MM.1S (cell line): ENCODE results near the gene EIF4EBP3.

Experiments used
- DNase-seq: peaks from one replicate; pipeline ENCODE4 v3.0.0-alpha.2; 2015
- H2AFZ ChIP-seq: fragments of 300-600 bp; sonication (generic); 2 replicates; pipeline ENCODE4 v1.6.0; 2016; ENCODE audit warnings: antibody characterized with exemption, low read length
- H3F3A ChIP-seq: fragments of 300-600 bp; sonication (generic); 2 replicates; pipeline ENCODE4 v1.6.1; 2016; ENCODE audit warnings: mild to moderate bottlenecking, antibody characterized with exemption, low read length, moderate library complexity, mixed read lengths; ENCODE audit not compliant: insufficient read depth
- H3K27ac ChIP-seq: fragments of 300-600 bp; sonication (generic); 2 replicates; pipeline ENCODE4 v1.5.1; 2016; ENCODE audit warnings: mild to moderate bottlenecking, low read length
- H3K27me3 ChIP-seq: fragments of 300-600 bp; sonication (generic); replicated peaks from 2 replicates; pipeline ENCODE4 v1.6.0; 2016; ENCODE audit warnings: low read length; ENCODE audit not compliant: insufficient read depth
- H3K36me3 ChIP-seq: fragments of 300-600 bp; sonication (generic); replicated peaks from 2 replicates; pipeline ENCODE4 v1.6.1; 2016; ENCODE audit warnings: mild to moderate bottlenecking, low read length, mixed read lengths; ENCODE audit not compliant: insufficient read depth
- H3K4me1 ChIP-seq: fragments of 300-600 bp; sonication (generic); 2 replicates; pipeline ENCODE4 v1.6.1; 2016; ENCODE audit warnings: low read length, mixed read lengths
- H3K4me2 ChIP-seq: fragments of 300-600 bp; sonication (generic); 2 replicates; pipeline ENCODE4 v1.6.0; 2016; ENCODE audit warnings: low read depth, low read length
- H3K4me3 ChIP-seq: fragments of 300-600 bp; sonication (generic); 2 replicates; pipeline ENCODE4 v1.5.1; 2016; ENCODE audit warnings: low read length, mixed read lengths
- H3K79me2 ChIP-seq: fragments of 300-600 bp; sonication (generic); 2 replicates; pipeline ENCODE4 v1.6.1; 2016; ENCODE audit warnings: mixed run types, low read length, mixed read lengths
- H3K9ac ChIP-seq: fragments of 300-600 bp; sonication (generic); 2 replicates; pipeline ENCODE4 v1.6.1; 2016; ENCODE audit warnings: low read length, mixed read lengths
- H3K9me2 ChIP-seq: fragments of 300-600 bp; sonication (generic); replicated peaks from 2 replicates; pipeline ENCODE4 v1.6.1; 2016; ENCODE audit warnings: mild to moderate bottlenecking, low read length, mixed read lengths; ENCODE audit not compliant: insufficient read depth
- H3K9me3 ChIP-seq: fragments of 300-600 bp; sonication (generic); replicated peaks from 2 replicates; pipeline ENCODE4 v1.6.1; 2016; ENCODE audit warnings: mild to moderate bottlenecking, low read length, mixed read lengths; ENCODE audit not compliant: insufficient read depth
- H4K20me1 ChIP-seq: fragments of 300-600 bp; sonication (generic); 2 replicates; pipeline ENCODE4 v1.6.1; 2016; ENCODE audit warnings: mild to moderate bottlenecking, low read length, moderate library complexity, mixed read lengths; ENCODE audit not compliant: insufficient read depth
- EZH2 ChIP-seq: fragments of 300-600 bp; sonication (generic); optimal IDR thresholded peaks from 2 replicates; pipeline ENCODE3; 2017; ENCODE audit warnings: low read depth, mild to moderate bottlenecking, antibody characterized with exemption, low read length, mixed read lengths
- EZH2phosphoT487 ChIP-seq: fragments of 300-600 bp; sonication (generic); IDR thresholded peaks from 2 replicates; pipeline ENCODE4 v1.6.1; 2018; ENCODE audit warnings: antibody characterized with exemption, low read length
- TF ChIP-seq, protein P1 (sequence below): fragments of 300-600 bp; sonication (generic); IDR thresholded peaks from 2 replicates; pipeline ENCODE4 v1.5.1; 2016; ENCODE audit warnings: antibody characterized with exemption, low read length, mixed read lengths

Gene EIF4EBP3

DNA sequence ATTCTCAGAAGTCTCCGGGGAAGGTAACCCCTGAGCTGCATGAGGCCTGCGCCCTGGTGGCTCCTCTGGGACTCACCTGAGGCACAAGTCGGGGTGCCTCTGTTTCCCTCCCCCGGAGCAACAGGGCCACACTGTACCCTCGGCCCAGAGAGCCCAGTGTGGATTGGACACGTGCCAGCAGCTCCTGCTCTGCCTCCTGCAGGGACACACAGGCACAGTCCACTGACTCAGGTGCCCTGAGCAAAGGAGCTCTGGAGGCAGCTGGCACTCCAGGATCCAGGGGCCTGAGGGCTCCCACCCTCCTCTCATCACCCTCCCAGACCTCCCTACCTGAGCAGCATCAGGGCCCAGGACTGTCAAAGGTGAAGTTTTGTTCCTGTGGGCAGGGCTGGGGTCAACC, 46.7 kb downstream of the EIF4EBP3 start:
- no peaks in the 10 kb centered on the region for H3K36me3 ChIP-seq
- no peaks in the 10 kb centered on the region for H3K79me2 ChIP-seq
- DNase-seq: no peak
- TF ChIP-seq EZH2phosphoT487 (no peak), EZH2 (no peak)
- TF ChIP-seq, protein P1, sequence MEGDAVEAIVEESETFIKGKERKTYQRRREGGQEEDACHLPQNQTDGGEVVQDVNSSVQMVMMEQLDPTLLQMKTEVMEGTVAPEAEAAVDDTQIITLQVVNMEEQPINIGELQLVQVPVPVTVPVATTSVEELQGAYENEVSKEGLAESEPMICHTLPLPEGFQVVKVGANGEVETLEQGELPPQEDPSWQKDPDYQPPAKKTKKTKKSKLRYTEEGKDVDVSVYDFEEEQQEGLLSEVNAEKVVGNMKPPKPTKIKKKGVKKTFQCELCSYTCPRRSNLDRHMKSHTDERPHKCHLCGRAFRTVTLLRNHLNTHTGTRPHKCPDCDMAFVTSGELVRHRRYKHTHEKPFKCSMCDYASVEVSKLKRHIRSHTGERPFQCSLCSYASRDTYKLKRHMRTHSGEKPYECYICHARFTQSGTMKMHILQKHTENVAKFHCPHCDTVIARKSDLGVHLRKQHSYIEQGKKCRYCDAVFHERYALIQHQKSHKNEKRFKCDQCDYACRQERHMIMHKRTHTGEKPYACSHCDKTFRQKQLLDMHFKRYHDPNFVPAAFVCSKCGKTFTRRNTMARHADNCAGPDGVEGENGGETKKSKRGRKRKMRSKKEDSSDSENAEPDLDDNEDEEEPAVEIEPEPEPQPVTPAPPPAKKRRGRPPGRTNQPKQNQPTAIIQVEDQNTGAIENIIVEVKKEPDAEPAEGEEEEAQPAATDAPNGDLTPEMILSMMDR: no peak
- no peak overlapping the region for H3K9ac ChIP-seq
- H4K20me1 ChIP-seq: no peaks in the 10 kb centered on the region
- H3K4me2 ChIP-seq: no peak overlapping the region
- H3K27ac ChIP-seq: no peak overlapping the region
- no peaks in the 10 kb centered on the region for H3K9me3 ChIP-seq
- H3K4me1 ChIP-seq: peaks cover 10% of the 10 kb centered on the region
- H2AFZ ChIP-seq: no peak overlapping the region
- H3K9me2 ChIP-seq: no peaks in the 10 kb centered on the region
- no peak overlapping the region for H3K4me3 ChIP-seq
- no peaks in the 10 kb centered on the region for H3K27me3 ChIP-seq
- H3F3A ChIP-seq: no peaks in the 10 kb centered on the region

DNA sequence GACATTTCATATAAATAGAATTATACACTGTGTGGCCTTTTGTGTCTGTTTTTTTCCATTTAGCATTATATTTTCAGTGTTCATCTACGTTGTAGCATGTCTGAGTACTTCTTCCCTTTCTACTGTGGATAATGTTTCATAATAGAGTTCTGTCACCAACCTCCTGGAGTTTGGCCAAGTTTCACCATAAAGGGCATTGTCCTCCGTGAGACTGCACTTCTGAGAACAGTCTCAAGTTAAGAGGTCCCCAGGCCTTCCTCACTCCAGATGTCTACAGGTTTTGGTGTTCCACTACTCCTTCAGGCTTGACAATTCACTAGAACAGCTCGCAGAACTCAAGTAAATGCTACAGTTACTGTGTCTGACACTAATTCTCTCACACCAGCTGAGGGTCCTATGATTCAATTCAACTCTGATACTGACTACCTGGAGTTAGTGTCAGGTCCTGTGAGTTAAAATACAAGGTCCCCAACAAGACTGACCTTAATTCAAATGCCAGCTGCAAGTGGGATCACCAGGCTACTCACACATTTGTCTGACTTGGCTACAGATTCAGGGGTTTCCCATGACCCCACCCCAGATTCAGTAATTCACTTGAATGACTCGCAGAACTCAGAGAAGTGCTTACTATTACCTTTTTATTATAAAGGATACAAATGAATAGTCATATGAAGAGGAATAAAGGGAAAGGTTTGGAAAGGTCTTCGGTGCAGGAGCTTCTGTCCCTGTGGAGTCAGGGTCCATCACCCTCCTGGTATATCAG, 48.3 kb downstream of the EIF4EBP3 start:
- TF ChIP-seq EZH2: no peak
- TF ChIP-seq EZH2phosphoT487: no peak
- TF ChIP-seq, protein P1: no peak
- Histone ChIP-seq H3K4me3 (no peak overlapping the region), H3K4me1 (no peaks in the 10 kb centered on the region), H3F3A (no peaks in the 10 kb centered on the region), H3K9me2 (no peaks in the 10 kb centered on the region), H3K79me2 (no peaks in the 10 kb centered on the region), H2AFZ (no peak overlapping the region), H3K27me3 (no peaks in the 10 kb centered on the region), H4K20me1 (no peaks in the 10 kb centered on the region), H3K9ac (no peak overlapping the region), H3K36me3 (no peaks in the 10 kb centered on the region), H3K27ac (no peak overlapping the region), H3K9me3 (no peaks in the 10 kb centered on the region), H3K4me2 (no peak overlapping the region)
- no peak for DNase-seq

DNA sequence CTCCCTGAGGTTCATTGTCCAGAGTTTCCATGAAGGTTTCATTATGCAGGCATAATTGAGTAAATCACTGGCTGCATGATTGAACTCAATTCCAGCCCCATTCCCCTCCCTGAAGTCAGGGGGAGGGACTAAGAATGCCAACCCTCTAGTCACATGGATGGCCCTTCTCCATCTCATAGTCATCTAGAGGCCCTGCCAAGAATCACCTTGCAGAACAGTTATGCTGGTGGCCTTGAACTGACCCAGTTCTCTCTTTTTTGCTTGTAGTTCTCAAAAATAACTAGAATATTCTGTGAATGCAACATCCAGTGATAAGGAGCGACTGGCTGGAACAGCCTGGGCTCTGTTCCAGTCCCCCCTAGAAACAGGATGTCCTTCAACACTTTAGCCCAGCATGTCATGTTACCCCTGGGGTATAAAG, 48.9 kb downstream of the EIF4EBP3 start:
- Histone ChIP-seq H3K4me1 (no peaks in the 10 kb centered on the region), H3K9ac (no peak overlapping the region), H2AFZ (no peak overlapping the region), H4K20me1 (no peaks in the 10 kb centered on the region), H3K27ac (no peak overlapping the region), H3K9me2 (no peaks in the 10 kb centered on the region), H3K79me2 (no peaks in the 10 kb centered on the region), H3K4me3 (no peak overlapping the region), H3K27me3 (no peaks in the 10 kb centered on the region), H3K9me3 (no peaks in the 10 kb centered on the region), H3K36me3 (no peaks in the 10 kb centered on the region), H3F3A (no peaks in the 10 kb centered on the region), H3K4me2 (no peak overlapping the region)
- no peak for DNase-seq
- TF ChIP-seq, protein P1: no peak
- TF ChIP-seq EZH2phosphoT487: no peak
- no peak for TF ChIP-seq EZH2
